ENCODE results near the gene RHOT1. TPM values are rescaled to one million over a fixed set of nuclear protein-coding genes. Genes with fewer than 3 reads are reported as not detected.
"Not testable (repeated sequence)": the region's sequence is repeated elsewhere in the genome, so short reads cannot be mapped to it uniquely, and the experiment has no call there.

Gene RHOT1
- total RNA-seq: 10 to 100 TPM; 17.3 to 34.9 (median 21.9) TPM

GRCh38 chr17:32142038-32142856, at the start of gene RHOT1:
RHOT1 (plus strand) TSS chr17:32142502; CDS start chr17:32142693, 191 bp downstream.
- Histone ChIP-seq H3K36me3 (no peaks in the 10 kb centered on the region), H3K27me3 (no peaks in the 10 kb centered on the region), H3K4me3 (peak within 1 kb of the TSS; percentile 65 to 98 (median 92)), H3K9me3 (no peaks in the 10 kb centered on the region), H3K27ac (peak within 1 kb of the TSS; percentile 90 to 96 (median 94)), H3K4me1 (peaks cover 0 to 55% (median 8%) of the 10 kb centered on the region in 3 donors)
- WGBS, 2 donors: 0% methylated on average over 16 to 23 of the region's 84 CpGs
- TF ChIP-seq POLR2A (IDR thresholded peaks at IDR 0.05): peak in 1 of 4 donors; percentile 46
- peak; percentile 49 to 80 (median 64) for TF ChIP-seq CTCF (IDR thresholded peaks at IDR 0.05)
- intact Hi-C loops (cut with DNase I): no loop called here
- DNase-seq: no peak

- H3K36me3 ChIP-seq: no peaks in the 10 kb centered on the region
- H3K4me1 ChIP-seq: no peaks in the 10 kb centered on the region
- no peaks in the 10 kb centered on the region for H3K9me3 ChIP-seq
- no peak overlapping the region for H3K27ac ChIP-seq
- TF ChIP-seq POLR2A (IDR thresholded peaks at IDR 0.05): no peak
- no peak for TF ChIP-seq CTCF (IDR thresholded peaks at IDR 0.05)
- peaks cover 0 to 4% (median 0%) of the 10 kb centered on the region in 4 donors for H3K27me3 ChIP-seq
- DNase-seq: no peak
- no peak overlapping the region for H3K4me3 ChIP-seq
- intact Hi-C loops (cut with DNase I): no loop called here
- WGBS, 2 donors: 58 to 62% methylated on average over 2 of the region's 2 CpGs
These were observed 42.6 kb upstream of the RHOT1 start for GRCh38 chr17:32099686-32100085.

GRCh38 chr17:32100323-32100722, 42.0 kb upstream of the RHOT1 start:
- intact Hi-C loops (cut with DNase I); H3K36me3 ChIP-seq; H3K4me1 ChIP-seq; H3K27ac ChIP-seq; DNase-seq; H3K9me3 ChIP-seq; H3K4me3 ChIP-seq; H3K27me3 ChIP-seq: not testable (repeated sequence)
- WGBS, 2 donors: 83 to 94% methylated on average over 7 to 8 of the region's 8 CpGs

GRCh38 chr17:32100971-32101631, 41.2 kb upstream of the RHOT1 start:
- Histone ChIP-seq H3K9me3 (no peaks in the 10 kb centered on the region), H3K27me3 (peaks cover 0 to 4% (median 0%) of the 10 kb centered on the region in 4 donors), H3K4me3 (no peak overlapping the region), H3K36me3 (no peaks in the 10 kb centered on the region), H3K4me1 (no peaks in the 10 kb centered on the region), H3K27ac (no peak overlapping the region)
- no peak for DNase-seq
- intact Hi-C loops (cut with DNase I): no loop called here
- TF ChIP-seq CTCF (IDR thresholded peaks at IDR 0.05): no peak
- no peak for TF ChIP-seq POLR2A (IDR thresholded peaks at IDR 0.05)
- WGBS, 2 donors: 43 to 54% methylated on average over 5 of the region's 8 CpGs

- WGBS, 2 donors: 79 to 85% methylated on average over 3 to 5 of the region's 5 CpGs
- no peak for TF ChIP-seq CTCF (IDR thresholded peaks at IDR 0.05)
- TF ChIP-seq POLR2A (IDR thresholded peaks at IDR 0.05): no peak
These were observed 40.1 kb upstream of the RHOT1 start for GRCh38 chr17:32102172-32102571.

More at GRCh38 chr17:32102172-32102571, 40.1 kb upstream of the RHOT1 start:
- Histone ChIP-seq H3K27me3 (peaks cover 0 to 4% (median 0%) of the 10 kb centered on the region in 4 donors), H3K4me1 (no peaks in the 10 kb centered on the region), H3K36me3 (no peaks in the 10 kb centered on the region), H3K4me3 (no peak overlapping the region), H3K9me3 (no peaks in the 10 kb centered on the region), H3K27ac (no peak overlapping the region)
- DNase-seq: no peak
- intact Hi-C loops (cut with DNase I): no loop called here
